HG03066 (cell line): ENCODE results near the gene UBE2E1.
"Not testable (repeated sequence)": the region's sequence is repeated elsewhere in the genome, so short reads cannot be mapped to it uniquely, and the experiment has no call there.

Experiments
- ATAC-seq: cut with Tn5 transposase; IDR thresholded peaks from one replicate; pipeline ENCODE4 v1.9.1; 2021; ENCODE audit warnings: low read depth; ENCODE audit not compliant: unreplicated experiment

UBE2E1 gene

GRCh38 chr3:23912335-23912734 is 106.6 kb downstream of the UBE2E1 start:
- ATAC-seq: not testable (repeated sequence)

GRCh38 chr3:23913182-23913581 is 107.4 kb downstream of the UBE2E1 start:
- ATAC-seq: no peak

GRCh38 chr3:23913873-23914743 is 108.4 kb downstream of the UBE2E1 start:
- no peak for ATAC-seq

- no peak for ATAC-seq
Observed at GRCh38 chr3:23915537-23916108, 109.9 kb downstream of the UBE2E1 start.

GRCh38 chr3:23916152-23916885 is 110.6 kb downstream of the UBE2E1 start:
- peak; percentile 41 for ATAC-seq

GRCh38 chr3:23916886-23917678 is 111.3 kb downstream of the UBE2E1 start, which contains the start of the genes NKIRAS1 and RPL15:
Gene NKIRAS1 (minus strand): TSS chr3:23916990. CDS start chr3:23910904, 6,086 bp downstream.
Gene RPL15 (plus strand): TSS chr3:23917132. CDS start chr3:23917860, 728 bp downstream.
- peak; percentile 89 for ATAC-seq

GRCh38 chr3:23917679-23918303 is 112.0 kb downstream of the UBE2E1 start:
- ATAC-seq: not testable (repeated sequence)

- not testable (repeated sequence) for ATAC-seq
Observed at GRCh38 chr3:23918331-23918730, 112.6 kb downstream of the UBE2E1 start.

- ATAC-seq: no peak
Observed at GRCh38 chr3:23919628-23920027, 113.9 kb downstream of the UBE2E1 start.

GRCh38 chr3:23920151-23920655 is 114.4 kb downstream of the UBE2E1 start:
- no peak for ATAC-seq

GRCh38 chr3:23921052-23921511 is 115.3 kb downstream of the UBE2E1 start:
- ATAC-seq: no peak

- ATAC-seq: no peak
Observed at GRCh38 chr3:23923786-23924185, 118.0 kb downstream of the UBE2E1 start.

- ATAC-seq: no peak
Observed at GRCh38 chr3:23926246-23926645, 120.5 kb downstream of the UBE2E1 start.

GRCh38 chr3:23926736-23927135 is 121.0 kb downstream of the UBE2E1 start:
- ATAC-seq: no peak

GRCh38 chr3:23928524-23928923 is 122.8 kb downstream of the UBE2E1 start:
- ATAC-seq: no peak

GRCh38 chr3:23931597-23931996 is 125.8 kb downstream of the UBE2E1 start:
- ATAC-seq: no peak

GRCh38 chr3:23932571-23932970 is 126.8 kb downstream of the UBE2E1 start:
- no peak for ATAC-seq

GRCh38 chr3:23934253-23934652 is 128.5 kb downstream of the UBE2E1 start:
- ATAC-seq: no peak

- ATAC-seq: no peak
Observed at GRCh38 chr3:23937296-23937695, 131.5 kb downstream of the UBE2E1 start.

GRCh38 chr3:23938688-23939087 is 132.9 kb downstream of the UBE2E1 start:
- no peak for ATAC-seq
